ENCODE data around the gene LPAR1. TPM values are rescaled to one million over a fixed set of nuclear protein-coding genes. Genes with fewer than 3 reads are reported as not detected.

Gene LPAR1
- total and polyA plus RNA-seq, 9 of the 15 experiments (the other 6 are each of a cell fraction or from before 2014, with no cell fraction given) = 0.13 TPM; not detected in 8

- Histone ChIP-seq H3K4me1 (replicated peaks in 1 of 2; ENCODE audit: control insufficient read depth in 2 of 2, insufficient read depth in 2 of 2, low read length in 2 of 2) (no peaks in the 10 kb centered on the region), H3K4me3 (no peak overlapping the region), H3K27ac (ENCODE audit: extremely low read depth, low read depth, low read length) (no peak overlapping the region), H3K27me3 (ENCODE audit: control insufficient read depth in 2 of 2, insufficient read depth in 2 of 2, low read length in 2 of 2) (no peaks in the 10 kb centered on the region), H3K9me3 (replicated peaks; ENCODE audit: control insufficient read depth, insufficient read depth, low read depth, low read length) (no peaks in the 10 kb centered on the region; the same call in 1 of the 2 replicates), H3K9ac (ENCODE audit: insufficient read depth in 1 of 2, low read depth in 2 of 2, low read length in 2 of 2) (no peak overlapping the region), H3K79me2 (ENCODE audit: control insufficient read depth, insufficient read depth, low read length) (no peaks in the 10 kb centered on the region), H4K20me1 (replicated peaks; ENCODE audit: control insufficient read depth, insufficient read depth, low read length) (no peaks in the 10 kb centered on the region), H2AFZ (ENCODE audit: low read depth, low read length) (no peak overlapping the region), H3K36me3 (ENCODE audit: control insufficient read depth, insufficient read depth, low read length) (no peaks in the 10 kb centered on the region), H3K9me1 (ENCODE audit: control insufficient read depth, insufficient read depth, low read length) (no peaks in the 10 kb centered on the region), H3K4me2 (ENCODE audit: insufficient read depth, low read length) (no peak overlapping the region)
- ChIA-PET CTCF (ENCODE audit: low intra/inter-chr PET ratio) (no interaction called here), POLR2A (no interaction called here)
- WGBS (ENCODE audit: insufficient coverage, low coverage, missing lambda C conversion rate) = 11% methylated on average over 1 of the region's 1 CpG
- FAIRE-seq (no peak), ATAC-seq (no peak), DNase-seq (ENCODE audit: extremely low read depth in 1 of 4, low spot score in 3 of 4) (no peak)
- intact Hi-C loops (cut with micrococcal nuclease) = no loop called here
- TF ChIP-seq ZSCAN32 (CRISPR knock-in tag; IDR thresholded peaks at IDR 0.05) (no peak), FOXJ2 (tag; IDR thresholded peaks at IDR 0.05) (no peak), ASH1L (IDR thresholded peaks at IDR 0.05; ENCODE audit: borderline replicate concordance, low read depth, partially characterized antibody) (no peak), ZNF512 (tag; IDR thresholded peaks at IDR 0.05) (no peak), ZNF609 (CRISPR knock-in tag; IDR thresholded peaks at IDR 0.05; ENCODE audit: borderline replicate concordance) (no peak), ZNF551 (CRISPR knock-in tag; IDR thresholded peaks at IDR 0.05) (no peak), SMAD4 (CRISPR knock-in tag; conservative IDR thresholded peaks at IDR 0.05) (no peak)
- in situ Hi-C loops (cut with MboI) = no loop called here
- BruUV-seq (replicated peaks) = no TSS peak
Measured at GRCh38 chr9:110918316-110919049, 119.8 kb downstream of the LPAR1 start.

Measured in K562 (cell line).